ENCODE data around the gene CSF1. TPM values are rescaled to one million over a fixed set of nuclear protein-coding genes. Genes with fewer than 3 reads are reported as not detected.

The CSF1 gene
- polyA plus RNA-seq, 3 donors, result 0.11 to 0.69 (median 0.38) TPM

- Mint-ChIP-seq H3K4me3 (peak overlapping the region in 1 of 2 donors; percentile 55), H3K27me3 (ENCODE audit: low read depth in 3 of 3) (peaks cover 2 to 12% (median 6%) of the 10 kb centered on the region in 3 donors), H3K4me1 (no peaks in the 10 kb centered on the region), H3K27ac (no peak overlapping the region), H3K9me3 (peaks cover 3 to 5% (median 4%) of the 10 kb centered on the region in 7 donors), H3K36me3 (no peaks in the 10 kb centered on the region)
- Histone ChIP-seq H3K4me3 (replicated peaks in 1 of 3; ENCODE audit: low read depth in 2 of 3, low read length in 3 of 3) (no peak overlapping the region), H3K9ac (ENCODE audit: insufficient read depth, low read length, poor library complexity, severe bottlenecking) (no peak overlapping the region), H3K9me3 (replicated peaks in 1 of 2; ENCODE audit: control insufficient read depth in 1 of 2, insufficient read depth in 1 of 2, low read length in 2 of 2) (no peaks in the 10 kb centered on the region), H4K20me1 (ENCODE audit: insufficient read depth, low read length) (no peaks in the 10 kb centered on the region), H3K79me2 (ENCODE audit: insufficient read depth, low read length) (no peaks in the 10 kb centered on the region), H3K36me3 (replicated peaks in 1 of 2; ENCODE audit: control insufficient read depth in 1 of 2, insufficient read depth in 2 of 2, low read length in 2 of 2) (no peaks in the 10 kb centered on the region), H3K4me1 (ENCODE audit: control insufficient read depth in 1 of 2, insufficient read depth in 2 of 2, low read length in 2 of 2) (no peaks in the 10 kb centered on the region), H3K4me2 (replicated peaks; ENCODE audit: extremely low read depth, low read length, poor library complexity, severe bottlenecking) (no peak overlapping the region), H3K27me3 (ENCODE audit: control insufficient read depth in 2 of 2, insufficient read depth in 2 of 2, low read length in 2 of 2) (no peaks in the 10 kb centered on the region), H3K27ac (ENCODE audit: low read depth in 1 of 2, low read length in 2 of 2) (no peak overlapping the region), H2AFZ (ENCODE audit: insufficient read depth, low read depth, low read length, poor library complexity, severe bottlenecking) (no peak overlapping the region)
- no peak for DNase-seq
- no peak for TF ChIP-seq CTCF (IDR thresholded peaks at IDR 0.05)
- 95% methylated on average over 8 of the region's 8 CpGs for WGBS (ENCODE audit: insufficient coverage)
- intact Hi-C loops (cut with micrococcal nuclease), result no loop called here
These were observed 14.7 kb downstream of the CSF1 start for GRCh38 chr1:109925159-109925990.

- H3K4me1 ChIP-seq (ENCODE audit: control insufficient read depth in 1 of 2, insufficient read depth in 2 of 2, low read length in 2 of 2), result no peaks in the 10 kb centered on the region
- no peaks in the 10 kb centered on the region for H3K79me2 ChIP-seq (ENCODE audit: insufficient read depth, low read length)
- TF ChIP-seq CTCF (IDR thresholded peaks at IDR 0.05), result no peak
- no peaks in the 10 kb centered on the region for H3K4me1 Mint-ChIP-seq
- H3K9me3 ChIP-seq (replicated peaks in 1 of 2; ENCODE audit: control insufficient read depth in 1 of 2, insufficient read depth in 1 of 2, low read length in 2 of 2), result no peaks in the 10 kb centered on the region
- no peaks in the 10 kb centered on the region for H3K36me3 Mint-ChIP-seq
- no peaks in the 10 kb centered on the region for H3K36me3 ChIP-seq (replicated peaks in 1 of 2; ENCODE audit: control insufficient read depth in 1 of 2, insufficient read depth in 2 of 2, low read length in 2 of 2)
- H3K4me3 Mint-ChIP-seq, result no peak overlapping the region
- H3K27me3 ChIP-seq (ENCODE audit: control insufficient read depth in 2 of 2, insufficient read depth in 2 of 2, low read length in 2 of 2), result no peaks in the 10 kb centered on the region
- H3K4me2 ChIP-seq (replicated peaks; ENCODE audit: extremely low read depth, low read length, poor library complexity, severe bottlenecking), result no peak overlapping the region
- no peaks in the 10 kb centered on the region for H4K20me1 ChIP-seq (ENCODE audit: insufficient read depth, low read length)
- intact Hi-C loops (cut with micrococcal nuclease), result no loop called here
- no peak overlapping the region for H3K4me3 ChIP-seq (replicated peaks in 1 of 3; ENCODE audit: low read depth in 2 of 3, low read length in 3 of 3)
- H3K27ac Mint-ChIP-seq, result peak overlapping the region in 1 of 7 donors; percentile 42
- DNase-seq, result no peak
- H2AFZ ChIP-seq (ENCODE audit: insufficient read depth, low read depth, low read length, poor library complexity, severe bottlenecking), result no peak overlapping the region
- H3K27me3 Mint-ChIP-seq (ENCODE audit: low read depth in 3 of 3), result peaks cover 2 to 11% (median 5%) of the 10 kb centered on the region in 3 donors
- H3K9me3 Mint-ChIP-seq, result peaks cover 3 to 5% (median 4%) of the 10 kb centered on the region in 7 donors
- H3K9ac ChIP-seq (ENCODE audit: insufficient read depth, low read length, poor library complexity, severe bottlenecking), result no peak overlapping the region
- WGBS (ENCODE audit: insufficient coverage), result 100% methylated on average over 1 of the region's 2 CpGs
- H3K27ac ChIP-seq (ENCODE audit: low read depth in 1 of 2, low read length in 2 of 2), result no peak overlapping the region
These were observed 16.1 kb downstream of the CSF1 start for GRCh38 chr1:109926662-109927300.

Data from CD14-positive monocyte (primary cell).